SK-N-MC (cell line): Measurements from ENCODE around the gene SLC25A13.

Source experiments
- DNase-seq: peaks from one replicate; pipeline ENCODE4 v3.0.0-alpha.2; 2011; ENCODE audit warnings: low read depth, low spot score
- H3K27ac ChIP-seq: fragments of 200-600 bp; sonication (generic); 2 replicates; pipeline ENCODE4 v1.5.1; 2016; ENCODE audit warnings: mixed run types
- H3K36me3 ChIP-seq: fragments of 200-600 bp; sonication (generic); 2 replicates; pipeline ENCODE4 v1.6.1; 2017; ENCODE audit warnings: antibody characterized with exemption, low read length, mixed read lengths; ENCODE audit not compliant: insufficient read depth
- H3K4me3 ChIP-seq: fragments of 200-600 bp; sonication (generic); 2 replicates; pipeline ENCODE4 v1.5.1; 2016
- H3K9ac ChIP-seq: fragments of 200-600 bp; sonication (generic); 2 replicates; pipeline ENCODE4 v1.8.0; 2017; ENCODE audit warnings: mixed run types, mixed read lengths; ENCODE audit not compliant: insufficient read length
- H3K9me3 ChIP-seq: fragments of 200-600 bp; sonication (generic); 2 replicates; pipeline ENCODE4 v1.6.1; 2017; ENCODE audit warnings: low read depth, mild to moderate bottlenecking, antibody characterized with exemption, low read length, moderate library complexity, mixed read lengths
- EZH2 ChIP-seq: fragments of 200-600 bp; sonication (generic); IDR thresholded peaks from one replicate; pipeline ENCODE4 v1.6.1; 2017; ENCODE audit warnings: antibody characterized with exemption
- FOXP2 ChIP-seq: optimal IDR thresholded peaks from 2 replicates; pipeline ENCODE3; 2011; ENCODE audit warnings: mild to moderate bottlenecking, moderate library complexity; ENCODE audit not compliant: insufficient read depth; ENCODE audit errors: extremely low read length, control extremely low read depth
- POLR2AphosphoS5 ChIP-seq: IDR thresholded peaks from 2 replicates; pipeline ENCODE4 v1.6.1; 2012; ENCODE audit warnings: mild to moderate bottlenecking, low read depth, low read length, borderline replicate concordance

SLC25A13 gene

GRCh38 chr7:96233528-96234154 lies 88.3 kb downstream of the SLC25A13 start:
- no peak for DNase-seq
- no peak for TF ChIP-seq EZH2
- no peak for TF ChIP-seq POLR2AphosphoS5
- no peak for TF ChIP-seq FOXP2
- H3K9me3 ChIP-seq: no peaks in the 10 kb centered on the region
- H3K9ac ChIP-seq: no peak overlapping the region
- H3K4me3 ChIP-seq: no peak overlapping the region
- no peak overlapping the region for H3K27ac ChIP-seq
- H3K36me3 ChIP-seq: no peaks in the 10 kb centered on the region

DNA sequence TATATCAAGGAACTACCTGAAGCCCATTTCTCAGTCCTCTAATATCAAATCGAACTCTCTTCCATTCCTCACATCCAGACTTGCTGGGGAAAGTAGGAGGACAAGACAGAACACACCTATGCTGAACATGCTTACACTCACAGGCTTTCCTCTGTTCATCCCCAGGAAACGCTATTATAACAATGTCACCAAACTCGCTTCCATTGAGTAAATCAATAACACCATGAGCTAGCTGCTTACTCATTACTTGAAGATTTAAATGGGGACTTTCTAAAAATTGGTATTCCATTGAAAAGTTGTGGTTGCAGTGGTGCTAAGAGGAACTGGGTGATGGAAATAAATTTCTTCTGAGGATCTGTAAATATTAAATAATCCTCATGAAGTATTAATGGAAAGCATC lies 88.8 kb downstream of the SLC25A13 start:
- no peak for DNase-seq
- Histone ChIP-seq H3K9me3 (no peaks in the 10 kb centered on the region), H3K9ac (no peak overlapping the region), H3K4me3 (no peak overlapping the region), H3K27ac (no peak overlapping the region), H3K36me3 (no peaks in the 10 kb centered on the region)
- TF ChIP-seq EZH2 (no peak), POLR2AphosphoS5 (no peak), FOXP2 (no peak)

GRCh38 chr7:96228760-96229159 lies 93.1 kb downstream of the SLC25A13 start:
- H3K27ac ChIP-seq: no peak overlapping the region
- no peaks in the 10 kb centered on the region for H3K36me3 ChIP-seq
- H3K9ac ChIP-seq: no peak overlapping the region
- H3K4me3 ChIP-seq: no peak overlapping the region
- TF ChIP-seq FOXP2 (no peak), POLR2AphosphoS5 (no peak), EZH2 (no peak)
- DNase-seq: no peak
- no peaks in the 10 kb centered on the region for H3K9me3 ChIP-seq

- DNase-seq: no peak
- H3K9me3 ChIP-seq: no peaks in the 10 kb centered on the region
- H3K27ac ChIP-seq: no peak overlapping the region
- H3K9ac ChIP-seq: no peak overlapping the region
- no peaks in the 10 kb centered on the region for H3K36me3 ChIP-seq
- TF ChIP-seq POLR2AphosphoS5 (no peak), FOXP2 (no peak), EZH2 (no peak)
- no peak overlapping the region for H3K4me3 ChIP-seq
These were observed 96.6 kb downstream of the SLC25A13 start for GRCh38 chr7:96225251-96225650.

DNA sequence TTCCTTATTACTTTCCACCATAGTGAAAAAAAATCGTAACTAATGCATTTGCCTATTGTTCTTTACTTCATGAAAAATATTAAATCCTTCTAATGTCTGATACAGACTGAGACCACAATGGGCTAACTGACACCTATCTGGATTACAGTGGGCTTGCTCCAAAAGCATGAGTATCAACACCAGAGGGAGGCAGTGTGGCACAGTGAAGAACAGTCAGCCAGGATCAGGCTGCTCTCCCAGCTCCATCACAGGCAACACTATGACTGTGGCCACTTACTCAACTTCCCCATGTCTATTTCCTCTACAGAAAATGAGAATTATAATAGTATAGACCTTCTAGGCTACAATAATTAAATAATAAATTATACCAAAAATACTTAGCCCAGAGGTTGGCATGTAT lies 97.2 kb downstream of the SLC25A13 start:
- Histone ChIP-seq H3K36me3 (no peaks in the 10 kb centered on the region), H3K27ac (no peak overlapping the region), H3K9me3 (no peaks in the 10 kb centered on the region), H3K9ac (no peak overlapping the region), H3K4me3 (no peak overlapping the region)
- DNase-seq: no peak
- no peak for TF ChIP-seq FOXP2
- no peak for TF ChIP-seq EZH2
- TF ChIP-seq POLR2AphosphoS5: no peak

DNA sequence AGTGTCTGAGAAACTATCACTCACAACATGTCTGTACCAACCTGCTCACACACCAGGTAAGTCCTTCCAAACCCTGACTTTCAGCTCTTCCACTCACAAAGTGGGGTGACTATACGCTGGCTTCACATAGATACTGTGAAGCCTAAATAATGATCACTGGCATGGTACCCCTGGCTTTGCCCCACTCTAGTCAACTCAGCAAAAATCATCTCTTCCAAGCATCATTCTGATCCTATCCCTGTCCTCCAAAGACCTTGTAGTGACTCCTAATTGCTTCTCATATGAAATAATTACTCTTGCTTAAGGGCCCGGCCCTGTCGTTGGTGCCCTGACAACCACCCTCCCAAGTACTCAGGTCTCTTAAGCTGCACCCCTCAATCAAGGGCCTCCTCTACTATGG lies 97.8 kb downstream of the SLC25A13 start:
- Histone ChIP-seq H3K9ac (no peak overlapping the region), H3K27ac (no peak overlapping the region), H3K9me3 (no peaks in the 10 kb centered on the region), H3K36me3 (no peaks in the 10 kb centered on the region), H3K4me3 (no peak overlapping the region)
- no peak for TF ChIP-seq POLR2AphosphoS5
- no peak for TF ChIP-seq EZH2
- no peak for TF ChIP-seq FOXP2
- no peak for DNase-seq

- Histone ChIP-seq H3K36me3 (no peaks in the 10 kb centered on the region), H3K9me3 (no peaks in the 10 kb centered on the region), H3K27ac (no peak overlapping the region), H3K4me3 (no peak overlapping the region), H3K9ac (no peak overlapping the region)
- TF ChIP-seq FOXP2: no peak
- TF ChIP-seq EZH2: no peak
- no peak for TF ChIP-seq POLR2AphosphoS5
- no peak for DNase-seq
These were observed 100.0 kb downstream of the SLC25A13 start for GRCh38 chr7:96221888-96222287.

DNA sequence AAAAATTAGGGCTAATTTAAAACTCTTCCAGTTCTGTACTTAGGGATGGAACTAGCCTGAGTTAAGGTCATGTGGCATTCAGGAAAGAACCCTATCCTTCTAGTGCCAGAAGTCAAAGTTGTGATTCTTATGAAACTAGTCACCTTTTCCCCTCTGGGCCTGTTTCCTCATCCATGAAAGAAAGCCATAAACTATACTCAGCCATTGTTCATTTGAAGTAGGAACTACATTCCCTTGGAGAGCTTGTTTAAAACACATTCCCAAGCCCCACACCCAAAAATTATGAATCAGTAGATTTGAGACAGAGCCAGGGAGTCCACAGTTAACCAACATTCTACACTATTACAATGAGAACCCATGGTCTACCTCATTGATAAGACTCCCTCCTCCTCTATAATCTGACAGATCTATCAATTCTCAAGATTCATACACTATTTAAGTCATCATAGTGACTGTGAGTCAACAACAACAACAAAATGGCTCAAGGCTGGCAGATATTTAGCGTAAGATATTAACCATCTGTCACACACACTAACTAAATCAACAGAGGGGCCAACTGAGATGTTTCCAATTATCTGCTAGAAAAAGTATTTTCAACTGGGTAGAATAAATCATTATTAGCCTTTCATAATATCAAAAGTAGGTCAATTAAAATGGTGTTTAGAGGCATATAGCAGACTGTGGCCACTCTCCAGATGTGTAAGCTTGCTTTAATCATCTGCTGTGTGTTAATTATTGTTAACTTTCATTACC lies 102.3 kb downstream of the SLC25A13 start:
- H3K9me3 ChIP-seq: no peaks in the 10 kb centered on the region
- no peak overlapping the region for H3K9ac ChIP-seq
- DNase-seq: no peak
- TF ChIP-seq POLR2AphosphoS5 (no peak), EZH2 (no peak), FOXP2 (no peak)
- H3K27ac ChIP-seq: peak overlapping the region; percentile 69; the same call in 1 of the 2 replicates
- no peaks in the 10 kb centered on the region for H3K36me3 ChIP-seq
- H3K4me3 ChIP-seq: peak overlapping the region; percentile 14; the same call in 1 of the 2 replicates
